Coronary artery (tissue), 2 donors: Measurements from ENCODE around the gene GOLGB1.

ENCODE experiments used
- DNase-seq: peaks from one replicate; pipeline ENCODE4 v3.0.0-alpha.2; 2017; ENCODE audit warnings: low spot score
- H3K27ac ChIP-seq, 2 donors: fragments of 200-600 bp; sonication (generic); one replicate each; pipeline ENCODE4 v1.5.1; 2016 to 2019
- H3K4me3 ChIP-seq: fragments of 200-600 bp; sonication (generic); 2 replicates; pipeline ENCODE4 v1.5.1; 2016; ENCODE audit warnings: mild to moderate bottlenecking, moderate library complexity
- TF ChIP-seq, protein P1 (sequence below): fragments of 200-600 bp; sonication (generic); IDR thresholded peaks from one replicate; pipeline ENCODE4 v1.5.1; 2019; ENCODE audit warnings: antibody characterized with exemption

Gene GOLGB1

DNA sequence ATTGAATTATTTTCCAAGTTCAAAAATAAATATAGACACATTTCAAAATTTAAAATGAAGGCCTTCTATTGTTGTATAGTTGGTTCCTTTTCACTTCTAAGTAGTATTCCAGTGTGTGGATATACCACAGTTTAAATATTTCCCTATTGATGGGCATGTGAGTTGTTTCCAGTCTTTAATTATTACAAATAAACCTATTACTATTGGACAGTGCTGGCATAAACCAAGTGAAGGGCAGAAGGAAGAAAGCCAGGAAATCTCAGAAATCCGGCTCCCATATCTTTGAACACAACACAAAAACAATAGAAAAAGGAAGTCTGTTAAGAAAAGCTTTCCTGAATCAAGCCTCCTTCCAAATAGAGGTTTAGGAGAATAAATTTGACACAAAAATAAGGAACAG lies 26.1 kb downstream of the GOLGB1 start:
- no peak overlapping the region for H3K4me3 ChIP-seq
- no peak for DNase-seq
- no peak overlapping the region for H3K27ac ChIP-seq
- TF ChIP-seq, protein P1, sequence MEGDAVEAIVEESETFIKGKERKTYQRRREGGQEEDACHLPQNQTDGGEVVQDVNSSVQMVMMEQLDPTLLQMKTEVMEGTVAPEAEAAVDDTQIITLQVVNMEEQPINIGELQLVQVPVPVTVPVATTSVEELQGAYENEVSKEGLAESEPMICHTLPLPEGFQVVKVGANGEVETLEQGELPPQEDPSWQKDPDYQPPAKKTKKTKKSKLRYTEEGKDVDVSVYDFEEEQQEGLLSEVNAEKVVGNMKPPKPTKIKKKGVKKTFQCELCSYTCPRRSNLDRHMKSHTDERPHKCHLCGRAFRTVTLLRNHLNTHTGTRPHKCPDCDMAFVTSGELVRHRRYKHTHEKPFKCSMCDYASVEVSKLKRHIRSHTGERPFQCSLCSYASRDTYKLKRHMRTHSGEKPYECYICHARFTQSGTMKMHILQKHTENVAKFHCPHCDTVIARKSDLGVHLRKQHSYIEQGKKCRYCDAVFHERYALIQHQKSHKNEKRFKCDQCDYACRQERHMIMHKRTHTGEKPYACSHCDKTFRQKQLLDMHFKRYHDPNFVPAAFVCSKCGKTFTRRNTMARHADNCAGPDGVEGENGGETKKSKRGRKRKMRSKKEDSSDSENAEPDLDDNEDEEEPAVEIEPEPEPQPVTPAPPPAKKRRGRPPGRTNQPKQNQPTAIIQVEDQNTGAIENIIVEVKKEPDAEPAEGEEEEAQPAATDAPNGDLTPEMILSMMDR: no peak

DNA sequence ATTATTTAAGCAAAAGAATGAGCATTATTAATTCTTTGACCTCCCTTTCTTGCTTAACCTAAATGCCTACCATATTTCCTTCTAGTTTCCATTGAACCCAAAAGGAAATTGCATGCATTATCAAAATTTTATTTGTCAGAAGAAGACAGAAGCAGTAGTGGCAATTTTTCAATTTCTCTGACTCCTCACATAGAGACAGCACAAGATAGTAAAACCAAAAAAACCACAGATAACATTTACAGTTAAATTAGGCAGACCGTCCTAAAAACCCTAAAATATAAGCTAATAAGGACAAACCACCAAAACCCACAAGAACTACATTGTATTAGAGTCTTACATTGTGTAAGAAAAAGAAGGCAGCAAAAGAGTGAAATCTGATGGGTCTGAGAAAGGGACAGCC lies 27.1 kb downstream of the GOLGB1 start:
- H3K27ac ChIP-seq: no peak overlapping the region
- no peak overlapping the region for H3K4me3 ChIP-seq
- no peak for DNase-seq
- TF ChIP-seq, protein P1: no peak

DNA sequence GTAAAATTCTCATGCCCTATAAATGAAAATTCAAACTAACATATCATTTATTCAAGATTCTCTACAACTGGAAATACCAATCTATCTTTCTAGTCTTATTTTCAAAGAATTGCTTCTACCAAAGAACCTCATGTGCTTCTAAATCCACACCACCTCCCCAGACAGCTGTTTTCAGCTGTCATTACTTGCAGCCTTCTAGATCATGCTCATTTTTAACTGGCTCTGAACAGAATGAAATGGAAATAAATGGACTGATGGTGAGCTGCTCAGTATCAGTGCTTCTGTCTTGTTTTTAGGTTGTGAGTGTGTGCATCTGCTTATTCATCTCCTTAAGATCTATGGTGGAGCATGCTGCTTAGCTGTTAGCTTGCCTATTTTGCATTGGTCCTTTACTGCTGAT lies 29.4 kb downstream of the GOLGB1 start:
- TF ChIP-seq, protein P1: no peak
- DNase-seq: no peak
- H3K4me3 ChIP-seq: no peak overlapping the region
- no peak overlapping the region for H3K27ac ChIP-seq

DNA sequence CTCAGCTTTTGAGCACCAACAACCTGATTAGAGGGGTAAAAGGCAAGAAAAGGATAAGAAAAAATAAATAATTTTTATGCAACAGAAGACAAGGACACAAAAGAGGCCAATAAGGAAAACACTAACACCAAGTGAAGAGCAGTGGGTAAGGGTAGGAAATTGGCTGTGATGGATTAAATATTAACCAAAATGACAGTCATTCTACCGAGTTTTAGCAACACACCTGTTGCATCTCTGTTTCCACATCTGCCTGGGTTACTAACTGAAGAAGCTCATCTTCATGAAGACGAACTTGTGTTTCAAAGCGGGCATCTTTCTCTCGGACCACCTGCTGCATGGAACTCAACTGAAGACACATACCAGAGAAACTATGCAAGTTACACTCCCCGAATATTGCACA lies 30.1 kb downstream of the GOLGB1 start:
- TF ChIP-seq, protein P1: no peak
- no peak overlapping the region for H3K27ac ChIP-seq
- no peak for DNase-seq
- H3K4me3 ChIP-seq: no peak overlapping the region

DNA sequence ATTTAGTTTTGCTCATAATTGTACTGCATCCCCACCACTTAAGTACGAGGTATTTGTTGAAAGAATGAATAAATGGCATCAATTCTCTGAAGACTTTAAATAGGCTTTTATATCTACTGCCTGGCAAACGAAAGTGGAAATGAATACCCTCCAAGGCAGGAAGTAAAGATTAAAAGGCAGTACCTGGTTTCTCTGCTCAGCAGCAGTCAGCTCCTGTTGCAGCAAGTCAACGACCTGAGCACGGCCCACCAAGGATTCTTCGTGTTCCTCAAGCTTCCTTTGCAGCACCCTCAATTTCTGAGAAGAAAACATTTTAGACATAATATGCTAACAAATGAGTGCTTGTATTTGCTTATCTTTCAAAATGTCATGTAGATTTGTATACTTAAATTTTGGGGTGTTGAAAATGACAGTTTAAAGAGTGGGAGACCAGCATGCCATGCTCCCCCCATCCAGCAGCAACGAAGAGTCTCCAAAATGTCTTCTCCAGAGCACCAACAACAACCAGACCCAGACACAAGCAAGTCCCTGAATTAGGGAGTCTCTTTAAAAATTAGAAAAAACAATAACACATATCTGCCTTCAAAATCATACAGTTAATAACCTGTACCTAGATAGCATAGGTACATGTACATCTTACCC lies 31.2 kb downstream of the GOLGB1 start:
- Histone ChIP-seq H3K27ac (no peak overlapping the region), H3K4me3 (no peak overlapping the region)
- DNase-seq: no peak
- TF ChIP-seq, protein P1: no peak

DNA sequence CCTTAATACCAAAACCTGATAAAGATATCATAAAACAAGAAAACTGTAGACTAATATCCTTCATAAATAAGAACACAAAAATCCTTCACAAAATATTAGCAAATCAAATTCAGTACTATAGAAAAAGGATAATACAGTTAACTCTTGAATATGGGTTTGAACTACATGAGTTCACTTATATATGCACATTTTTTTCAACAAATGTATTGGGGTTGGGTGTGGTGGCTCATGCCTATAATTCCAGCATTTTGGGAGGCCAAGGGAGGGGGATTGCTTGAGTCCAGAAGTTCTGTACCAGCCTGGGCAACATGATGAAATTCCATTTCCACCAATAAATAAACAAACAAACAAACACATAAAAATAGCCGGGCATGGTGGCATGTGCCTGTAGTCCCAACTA lies 39.2 kb downstream of the GOLGB1 start:
- DNase-seq: no peak
- Histone ChIP-seq H3K4me3 (no peak overlapping the region), H3K27ac (no peak overlapping the region)
- TF ChIP-seq, protein P1: no peak

DNA sequence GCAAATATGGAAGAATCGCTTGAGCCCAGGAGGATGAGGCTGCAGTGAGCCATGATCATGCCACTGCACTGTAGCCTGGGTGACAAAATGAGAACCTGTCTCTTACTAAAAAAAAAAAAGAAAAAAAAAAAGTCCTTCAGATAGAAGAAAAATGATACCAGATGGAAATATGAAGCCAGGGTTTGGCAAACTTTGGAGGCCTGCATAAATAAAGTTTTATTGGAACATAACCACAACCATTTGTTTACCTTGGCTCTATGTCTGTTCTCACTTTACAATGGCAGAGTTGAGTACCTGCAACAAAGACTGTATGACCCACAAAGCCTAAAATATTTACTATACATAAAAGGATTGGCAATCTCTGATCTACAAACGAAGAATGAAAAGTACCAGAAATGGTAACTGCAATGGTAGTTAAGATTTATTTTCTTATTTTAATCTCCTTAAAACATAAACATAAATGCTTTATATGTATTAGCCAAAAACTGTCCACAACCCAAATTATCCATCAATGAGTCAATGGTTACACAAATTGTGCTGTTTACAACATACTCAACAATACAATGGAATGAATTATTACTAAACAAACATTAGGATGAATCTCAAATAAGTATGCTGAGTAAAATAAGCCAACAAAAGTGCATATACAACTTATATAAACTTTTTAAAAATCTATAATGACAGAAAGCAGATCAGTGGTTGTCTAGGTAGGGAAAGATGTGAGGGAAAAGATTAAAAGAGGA lies 41.8 kb downstream of the GOLGB1 start:
- TF ChIP-seq, protein P1: no peak
- DNase-seq: no peak

More for the DNA sequence above, 41.8 kb downstream of the GOLGB1 start:
- H3K27ac ChIP-seq: no peak overlapping the region
- H3K4me3 ChIP-seq: no peak overlapping the region
